GM20000 (cell line): ENCODE measurements around the gene SLC41A1.

ENCODE experiments used
- DNase-seq: peaks from one replicate; pipeline ENCODE4 v3.0.0; 2012; ENCODE audit warnings: low spot score
- CTCF ChIP-seq: IDR thresholded peaks from 2 replicates; pipeline ENCODE4 v1.5.1; 2012; ENCODE audit warnings: mild to moderate bottlenecking, control low read depth; ENCODE audit errors: extremely low read depth, missing control alignments

The SLC41A1 gene

GRCh38 chr1:205849619-205850355 lies 36.8 kb upstream of the SLC41A1 start, which contains the start of gene PM20D1:
Gene PM20D1, minus strand, starts transcription at chr1:205850132. Its CDS starts 60 bp downstream, at chr1:205850072.
- no peak for TF ChIP-seq CTCF
- peak; percentile 72 for DNase-seq

GRCh38 chr1:205843036-205843859 lies 30.2 kb upstream of the SLC41A1 start:
- no peak for DNase-seq
- no peak for TF ChIP-seq CTCF

- no peak for DNase-seq
- no peak for TF ChIP-seq CTCF
Observed at GRCh38 chr1:205842229-205842628, 29.2 kb upstream of the SLC41A1 start.

- DNase-seq = no peak
- no peak for TF ChIP-seq CTCF
Observed at GRCh38 chr1:205840146-205840923, 27.3 kb upstream of the SLC41A1 start.

GRCh38 chr1:205837382-205837970 lies 24.5 kb upstream of the SLC41A1 start:
- no peak for TF ChIP-seq CTCF
- DNase-seq = no peak

- TF ChIP-seq CTCF = no peak
- no peak for DNase-seq
Observed at GRCh38 chr1:205834751-205835150, 21.8 kb upstream of the SLC41A1 start.
